Osteoblast (primary cell): ENCODE results near the gene BICDL2. TPM values are rescaled to one million over a fixed set of nuclear protein-coding genes. Genes with fewer than 3 reads are reported as not detected.

ENCODE experiments used
- DNase-seq: peaks from one replicate; pipeline ENCODE4 v3.0.0; 2011; ENCODE audit warnings: low spot score, mixed read lengths; ENCODE audit not compliant: insufficient read length; ENCODE audit errors: missing footprints
- H2AFZ ChIP-seq: 2 replicates; pipeline ENCODE4 v1.6.0; 2011; ENCODE audit warnings: mild to moderate bottlenecking, low read length
- H3K27ac ChIP-seq: 2 replicates; pipeline ENCODE4 v1.5.1; 2011; ENCODE audit warnings: mild to moderate bottlenecking, low read depth, low read length, moderate library complexity
- H3K27me3 ChIP-seq: 2 replicates; pipeline ENCODE4 v1.6.0; 2012; ENCODE audit warnings: mild to moderate bottlenecking, control low read depth, inconsistent platforms, low read length, moderate library complexity; ENCODE audit not compliant: insufficient read depth
- H3K36me3 ChIP-seq: 2 replicates; pipeline ENCODE4 v1.5.1; 2011; ENCODE audit warnings: mild to moderate bottlenecking, low read length, control low read depth, moderate library complexity; ENCODE audit not compliant: insufficient read depth
- H3K4me1 ChIP-seq: 2 replicates; pipeline ENCODE4 v1.5.1; 2011; ENCODE audit warnings: mild to moderate bottlenecking, low read length, control low read depth, moderate library complexity; ENCODE audit not compliant: insufficient read depth
- H3K4me2 ChIP-seq: 2 replicates; pipeline ENCODE4 v1.6.0; 2011; ENCODE audit warnings: mild to moderate bottlenecking, low read length; ENCODE audit not compliant: insufficient read depth
- H3K4me3 ChIP-seq: fragments of 200-600 bp; sonication (generic); 3 replicates; pipeline ENCODE4 v1.5.1; 2012; ENCODE audit warnings: mild to moderate bottlenecking, low read length, inconsistent platforms; ENCODE audit not compliant: insufficient read depth
- H3K79me2 ChIP-seq: 2 replicates; pipeline ENCODE4 v1.6.0; 2012; ENCODE audit warnings: mild to moderate bottlenecking, low read length, control low read depth, inconsistent platforms; ENCODE audit not compliant: insufficient read depth
- H3K9me3 ChIP-seq: 2 replicates; pipeline ENCODE4 v1.5.1; 2011; ENCODE audit warnings: low read depth, low read length, control low read depth
- H4K20me1 ChIP-seq: 2 replicates; pipeline ENCODE4 v1.6.0; 2012; ENCODE audit warnings: mild to moderate bottlenecking, low read length, control low read depth; ENCODE audit not compliant: insufficient read depth
- CTCF ChIP-seq: IDR thresholded peaks from 2 replicates; pipeline ENCODE4 v1.5.1; 2011; ENCODE audit warnings: mild to moderate bottlenecking, low read depth, low read length, moderate library complexity; ENCODE audit errors: extremely low read depth
- total RNA-seq: library from RNA; depleted of rRNA; stranded (reverse); fragments of >200 nt; gene quantifications from 2 replicates; pipeline ENCODE4 v1.2.3, GENCODE V29; 2012

The BICDL2 gene
- total RNA-seq, 1 donor, result not detected

DNA sequence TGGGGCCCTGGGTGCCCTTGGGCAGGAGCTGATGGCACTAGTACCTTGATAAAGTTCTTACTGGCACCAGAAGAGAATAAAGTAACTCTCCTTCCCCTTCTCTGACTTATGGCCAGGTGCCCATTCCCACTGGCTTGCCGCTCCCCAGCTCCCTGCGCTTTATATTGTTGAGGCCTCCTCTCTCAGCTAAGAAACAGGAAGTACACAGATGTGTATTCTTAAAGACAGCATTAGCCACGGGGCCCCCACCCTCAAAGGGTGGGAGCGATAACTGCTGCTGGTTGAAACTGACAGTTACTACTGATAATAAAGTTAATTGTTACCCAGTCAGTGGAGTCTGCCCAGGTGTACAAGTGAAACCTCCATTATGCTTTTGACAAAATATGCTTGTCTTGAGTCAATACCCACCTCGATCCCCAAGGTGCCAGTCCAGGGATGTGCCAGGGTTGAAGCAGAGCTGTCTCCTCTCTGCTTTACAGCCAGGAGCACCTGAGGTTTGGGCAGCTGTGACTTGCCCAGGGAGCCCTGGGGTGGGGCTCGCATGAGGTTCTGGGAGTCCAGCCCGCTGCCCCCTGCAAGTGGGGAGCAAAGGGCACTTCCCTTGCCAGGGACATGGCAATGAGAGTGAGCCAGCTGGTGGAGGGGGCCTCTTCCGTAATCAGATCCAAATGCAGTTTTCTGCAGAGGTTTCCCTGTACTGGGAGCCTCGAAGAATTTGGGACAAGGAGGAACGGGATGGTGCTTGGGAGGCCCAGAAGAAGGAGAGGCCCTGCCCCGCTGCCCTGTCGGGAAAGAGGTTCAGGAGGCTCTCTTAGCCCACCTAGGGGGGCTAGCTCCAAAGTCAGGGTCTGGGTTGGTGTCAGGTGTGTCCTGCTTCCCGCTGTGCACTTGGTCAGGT is 29.4 kb downstream of the BICDL2 start:
- Histone ChIP-seq H2AFZ (no peak overlapping the region), H3K4me2 (no peak overlapping the region), H3K36me3 (no peaks in the 10 kb centered on the region), H4K20me1 (no peaks in the 10 kb centered on the region), H3K4me1 (no peaks in the 10 kb centered on the region), H3K79me2 (no peaks in the 10 kb centered on the region), H3K27ac (no peak overlapping the region), H3K4me3 (no peak overlapping the region), H3K9me3 (no peaks in the 10 kb centered on the region), H3K27me3 (peaks cover 68% of the 10 kb centered on the region)
- DNase-seq, result no peak
- no peak for TF ChIP-seq CTCF

DNA sequence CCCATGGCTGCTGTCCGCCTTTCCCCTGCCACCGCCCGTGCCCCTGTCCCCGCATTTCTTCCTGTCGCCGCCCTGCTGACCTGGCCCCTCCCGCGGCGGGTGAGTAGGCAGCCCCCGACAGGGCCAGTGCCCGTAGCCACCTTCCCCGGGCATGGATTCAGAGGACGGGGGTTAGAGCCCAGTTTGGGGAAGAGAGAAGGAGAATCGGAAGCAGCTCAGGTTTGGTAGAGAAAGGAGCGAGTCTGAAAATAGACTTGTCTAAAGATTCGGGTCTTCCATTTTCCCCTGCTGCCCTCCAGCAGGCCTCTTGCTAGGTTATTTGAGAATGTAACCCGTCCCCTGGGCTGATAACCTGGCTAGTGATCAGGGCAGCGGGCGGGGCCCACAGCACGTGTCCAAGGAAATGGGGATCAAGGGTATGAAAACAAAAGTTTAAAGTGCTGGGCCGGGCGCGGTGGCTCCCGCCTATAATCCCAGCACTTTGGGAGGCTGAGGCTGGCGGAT is 31.9 kb downstream of the BICDL2 start:
- H3K4me1 ChIP-seq, result no peaks in the 10 kb centered on the region
- H3K4me3 ChIP-seq, result peak overlapping the region; percentile 22
- no peaks in the 10 kb centered on the region for H4K20me1 ChIP-seq
- no peak overlapping the region for H2AFZ ChIP-seq
- no peak for TF ChIP-seq CTCF
- no peak for DNase-seq
- H3K4me2 ChIP-seq, result peak overlapping the region; percentile 60
- no peaks in the 10 kb centered on the region for H3K9me3 ChIP-seq
- no peaks in the 10 kb centered on the region for H3K79me2 ChIP-seq
- no peak overlapping the region for H3K27ac ChIP-seq
- peaks cover 53% of the 10 kb centered on the region for H3K27me3 ChIP-seq
- H3K36me3 ChIP-seq, result no peaks in the 10 kb centered on the region

DNA sequence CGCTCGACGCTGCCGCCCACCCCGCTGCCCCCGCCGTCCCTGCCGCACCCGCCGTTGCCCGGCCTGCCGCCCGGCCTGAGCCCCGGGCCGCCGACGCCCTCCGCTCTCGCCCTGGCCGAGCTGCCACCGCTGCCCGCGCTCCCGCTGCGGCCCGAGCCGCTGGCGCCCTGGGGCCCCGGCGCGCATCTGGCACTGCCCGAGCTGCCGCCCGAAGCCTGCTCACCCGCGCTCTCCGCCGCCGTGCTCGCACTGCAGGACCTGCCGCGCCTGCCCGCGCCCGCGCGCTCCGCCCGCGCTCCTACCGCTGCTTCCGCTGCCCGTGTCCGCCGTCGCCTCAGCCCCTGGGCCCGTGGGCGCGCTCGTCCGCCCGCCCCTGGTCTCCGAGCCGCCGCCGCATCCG is 32.4 kb downstream of the BICDL2 start:
- Histone ChIP-seq H3K27ac (no peak overlapping the region), H4K20me1 (no peaks in the 10 kb centered on the region), H3K4me1 (no peaks in the 10 kb centered on the region), H3K9me3 (no peaks in the 10 kb centered on the region), H2AFZ (no peak overlapping the region), H3K79me2 (no peaks in the 10 kb centered on the region), H3K4me3 (no peak overlapping the region), H3K36me3 (no peaks in the 10 kb centered on the region), H3K27me3 (peaks cover 52% of the 10 kb centered on the region), H3K4me2 (no peak overlapping the region)
- peak; percentile 94 for DNase-seq
- no peak for TF ChIP-seq CTCF

DNA sequence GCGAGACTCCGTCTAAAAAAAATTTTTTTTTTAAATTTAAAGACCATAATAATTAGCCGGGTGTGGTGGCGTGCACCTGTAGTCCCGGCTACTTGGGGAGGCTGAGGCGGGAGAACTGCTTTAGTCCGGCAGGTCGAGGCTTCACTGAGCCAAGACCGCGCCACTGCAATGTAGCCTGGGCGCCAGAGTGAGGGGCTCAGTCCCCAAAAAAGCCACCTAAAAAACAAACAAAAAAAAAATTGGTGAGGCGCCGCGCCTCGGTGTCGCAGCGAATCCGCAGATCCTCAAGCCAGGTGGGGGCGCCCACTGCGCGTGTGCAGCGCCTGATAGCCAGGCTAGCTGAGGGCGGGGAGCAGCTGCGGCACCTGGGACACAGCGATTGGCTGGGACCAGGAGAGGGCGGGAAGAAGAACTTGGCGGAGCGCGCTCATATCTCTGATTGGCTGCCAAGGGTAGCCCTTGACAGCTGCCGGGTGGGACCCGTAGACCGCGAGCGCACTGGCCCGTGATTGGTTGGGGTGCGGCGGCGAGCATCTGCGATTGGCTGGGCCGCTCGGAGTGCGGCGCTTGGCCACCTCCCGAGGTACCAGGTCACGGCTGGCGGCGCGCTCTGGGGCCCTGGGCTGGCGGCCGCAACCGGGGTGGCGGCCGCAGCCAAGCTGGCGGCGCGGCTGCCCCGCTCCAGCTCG is 33.0 kb downstream of the BICDL2 start:
- Histone ChIP-seq H4K20me1 (no peaks in the 10 kb centered on the region), H3K4me1 (no peaks in the 10 kb centered on the region), H2AFZ (no peak overlapping the region), H3K27me3 (peaks cover 46% of the 10 kb centered on the region), H3K27ac (no peak overlapping the region), H3K4me3 (no peak overlapping the region), H3K79me2 (no peaks in the 10 kb centered on the region), H3K36me3 (no peaks in the 10 kb centered on the region), H3K9me3 (no peaks in the 10 kb centered on the region), H3K4me2 (no peak overlapping the region)
- no peak for TF ChIP-seq CTCF
- DNase-seq, result peak; percentile 100
